ENCODE measurements around the gene CWC27. TPM values are rescaled to one million over a fixed set of nuclear protein-coding genes. Genes with fewer than 3 reads are reported as not detected.
"Not testable (repeated sequence)": the region's sequence is repeated elsewhere in the genome, so short reads cannot be mapped to it uniquely, and the experiment has no call there.

CWC27 gene
- total RNA-seq, 1 experiment from 2014 or later: 12.6 TPM

DNA sequence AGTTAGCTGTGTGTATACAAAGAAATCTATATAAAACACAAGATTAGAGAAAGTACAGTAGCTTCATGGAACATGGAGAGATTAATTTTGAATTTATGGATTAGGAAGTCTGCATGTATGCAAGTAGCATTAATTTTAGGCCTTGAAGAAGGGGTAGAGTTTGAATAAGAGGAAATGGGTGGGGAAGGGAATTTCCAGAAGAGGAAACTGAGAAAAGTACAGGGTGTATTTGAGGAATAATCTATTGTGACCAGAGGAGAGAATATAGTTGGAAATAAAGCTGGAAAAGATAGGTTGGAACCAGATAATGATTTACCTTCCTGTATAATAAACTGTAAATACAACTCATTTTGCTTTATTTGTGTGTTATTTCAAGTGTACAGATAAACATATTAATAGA, 53.6 kb downstream of the CWC27 start:
- Histone ChIP-seq H3K9me2 (replicated peaks; ENCODE audit: low read length) (no peaks in the 10 kb centered on the region), H4K20me1 (ENCODE audit: low read length) (no peaks in the 10 kb centered on the region), H3K27ac (ENCODE audit: low read length) (no peak overlapping the region), H3K36me3 (ENCODE audit: low read depth, low read length) (no peaks in the 10 kb centered on the region; the same call in 1 of the 2 replicates), H3K9me3 (ENCODE audit: low read length) (no peaks in the 10 kb centered on the region), H3K4me2 (ENCODE audit: low read length) (no peak overlapping the region), H3K4me3 (ENCODE audit: low read length) (no peak overlapping the region), H3F3A (ENCODE audit: low read length, unreplicated experiment) (no peaks in the 10 kb centered on the region), H3K27me3 (ENCODE audit: low read length) (no peaks in the 10 kb centered on the region), H3K9ac (ENCODE audit: low read length) (no peak overlapping the region), H3K4me1 (ENCODE audit: insufficient read depth, low read length) (peaks cover 14% of the 10 kb centered on the region; the same call in 1 of the 2 replicates), H2AFZ (ENCODE audit: low read length) (no peak overlapping the region), H3K79me2 (ENCODE audit: low read length) (no peaks in the 10 kb centered on the region)
- intact Hi-C loops (cut with micrococcal nuclease): loop anchor here (10.0 kb wide), 1 partner anchor 52 kb away; no protein-coding TSS in a partner anchor
- no peak for TF ChIP-seq EZH2 (IDR thresholded peaks at IDR 0.05; ENCODE audit: low read length, unreplicated experiment)
- no TSS peak for BruUV-seq (replicated peaks)
- POLR2A ChIA-PET (ENCODE audit: unreplicated experiment): no interaction called here
- ATAC-seq (no peak), DNase-seq (no peak)
- CTCF ChIA-PET: no interaction called here

DNA sequence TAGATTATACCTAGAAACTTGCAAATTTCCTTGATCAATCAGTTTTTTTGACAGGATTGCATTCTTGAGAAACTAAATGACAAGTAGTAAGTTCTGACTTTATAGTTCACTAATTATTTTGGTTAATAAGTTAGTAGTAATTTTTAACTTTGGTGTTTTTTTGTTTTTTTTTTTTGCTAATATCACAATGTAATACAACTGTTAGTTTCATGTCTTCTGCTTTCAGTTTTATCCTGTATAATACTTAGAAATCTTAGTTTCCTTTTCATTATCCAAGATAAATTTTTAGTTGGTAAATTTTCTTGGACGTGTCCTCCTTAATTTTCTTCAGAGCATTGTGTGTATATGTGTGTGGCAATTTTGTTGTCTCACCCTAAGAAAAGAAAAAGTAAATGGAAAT, 57.8 kb downstream of the CWC27 start:
- no peak overlapping the region for H3K9ac ChIP-seq (ENCODE audit: low read length)

DNA sequence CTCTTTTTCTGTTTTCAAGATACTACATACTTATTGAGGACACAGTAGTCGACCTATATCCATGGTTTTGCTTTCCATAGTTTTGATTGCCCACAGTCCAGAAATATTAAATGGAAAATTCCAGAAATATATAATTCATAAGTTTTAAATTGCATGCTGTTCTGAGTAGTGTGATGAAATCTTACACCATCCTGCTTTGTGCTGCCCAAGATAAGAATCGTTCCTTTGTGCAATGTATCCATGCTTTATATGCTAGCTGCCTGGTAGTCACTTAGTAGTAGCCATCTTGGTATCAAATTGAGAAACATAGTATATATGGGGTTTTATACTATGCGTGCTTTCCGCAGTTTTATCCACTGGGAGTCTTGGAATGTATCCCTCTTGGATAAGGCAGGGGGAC, 59.0 kb downstream of the CWC27 start:
- BruUV-seq (replicated peaks): no TSS peak
- POLR2A ChIA-PET (ENCODE audit: unreplicated experiment): no interaction called here

More for the DNA sequence above, 57.8 kb downstream of the CWC27 start:
- Histone ChIP-seq H3F3A (ENCODE audit: low read length, unreplicated experiment) (no peaks in the 10 kb centered on the region), H3K27me3 (ENCODE audit: low read length) (no peaks in the 10 kb centered on the region), H2AFZ (ENCODE audit: low read length) (no peak overlapping the region), H3K9me2 (replicated peaks; ENCODE audit: low read length) (no peaks in the 10 kb centered on the region), H3K4me3 (ENCODE audit: low read length) (no peak overlapping the region), H3K4me2 (ENCODE audit: low read length) (no peak overlapping the region), H3K79me2 (ENCODE audit: low read length) (no peaks in the 10 kb centered on the region), H3K27ac (ENCODE audit: low read length) (no peak overlapping the region), H4K20me1 (ENCODE audit: low read length) (no peaks in the 10 kb centered on the region), H3K9me3 (ENCODE audit: low read length) (no peaks in the 10 kb centered on the region), H3K4me1 (ENCODE audit: insufficient read depth, low read length) (no peaks in the 10 kb centered on the region), H3K36me3 (ENCODE audit: low read depth, low read length) (no peaks in the 10 kb centered on the region)
- intact Hi-C loops (cut with micrococcal nuclease): loop anchor here (10.0 kb wide), 1 partner anchor 48 kb away; no protein-coding TSS in a partner anchor
- TF ChIP-seq EZH2phosphoT487 (IDR thresholded peaks at IDR 0.05; ENCODE audit: borderline replicate concordance, low read length): no peak
- no peak for TF ChIP-seq EZH2 (IDR thresholded peaks at IDR 0.05; ENCODE audit: low read length, unreplicated experiment)
- TF ChIP-seq, protein P1, sequence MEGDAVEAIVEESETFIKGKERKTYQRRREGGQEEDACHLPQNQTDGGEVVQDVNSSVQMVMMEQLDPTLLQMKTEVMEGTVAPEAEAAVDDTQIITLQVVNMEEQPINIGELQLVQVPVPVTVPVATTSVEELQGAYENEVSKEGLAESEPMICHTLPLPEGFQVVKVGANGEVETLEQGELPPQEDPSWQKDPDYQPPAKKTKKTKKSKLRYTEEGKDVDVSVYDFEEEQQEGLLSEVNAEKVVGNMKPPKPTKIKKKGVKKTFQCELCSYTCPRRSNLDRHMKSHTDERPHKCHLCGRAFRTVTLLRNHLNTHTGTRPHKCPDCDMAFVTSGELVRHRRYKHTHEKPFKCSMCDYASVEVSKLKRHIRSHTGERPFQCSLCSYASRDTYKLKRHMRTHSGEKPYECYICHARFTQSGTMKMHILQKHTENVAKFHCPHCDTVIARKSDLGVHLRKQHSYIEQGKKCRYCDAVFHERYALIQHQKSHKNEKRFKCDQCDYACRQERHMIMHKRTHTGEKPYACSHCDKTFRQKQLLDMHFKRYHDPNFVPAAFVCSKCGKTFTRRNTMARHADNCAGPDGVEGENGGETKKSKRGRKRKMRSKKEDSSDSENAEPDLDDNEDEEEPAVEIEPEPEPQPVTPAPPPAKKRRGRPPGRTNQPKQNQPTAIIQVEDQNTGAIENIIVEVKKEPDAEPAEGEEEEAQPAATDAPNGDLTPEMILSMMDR (conservative IDR thresholded peaks at IDR 0.05; ENCODE audit: low read depth, low read length): no peak
- DNase-seq: no peak
- no TSS peak for BruUV-seq (replicated peaks)
- POLR2A ChIA-PET (ENCODE audit: unreplicated experiment): no interaction called here
- CTCF ChIA-PET: no interaction called here
- ATAC-seq: no peak

DNA sequence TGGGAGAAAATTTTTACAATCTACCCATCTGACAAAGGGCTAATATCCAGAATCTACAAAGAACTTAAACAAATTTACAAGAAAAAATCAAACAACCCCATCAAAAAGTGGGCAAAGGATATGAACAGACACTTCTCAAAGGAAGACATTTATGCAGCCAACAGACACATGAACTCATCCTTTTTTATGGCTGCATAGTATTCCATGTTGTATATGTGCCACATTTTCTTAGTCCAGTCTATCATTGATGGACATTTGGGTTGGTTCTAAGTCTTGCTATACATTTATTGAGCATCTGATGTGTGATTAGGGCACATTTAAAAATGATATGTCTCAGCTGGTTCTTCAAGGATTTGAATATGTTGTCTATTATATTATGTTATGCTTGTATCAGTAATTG, 61.9 kb downstream of the CWC27 start:
- H3K79me2 ChIP-seq (ENCODE audit: low read length); BruUV-seq (replicated peaks); H3K27me3 ChIP-seq (ENCODE audit: low read length); ATAC-seq; CTCF ChIA-PET; intact Hi-C loops (cut with micrococcal nuclease); H4K20me1 ChIP-seq (ENCODE audit: low read length); H3K36me3 ChIP-seq (ENCODE audit: low read depth, low read length); H2AFZ ChIP-seq (ENCODE audit: low read length); H3F3A ChIP-seq (ENCODE audit: low read length, unreplicated experiment); H3K27ac ChIP-seq (ENCODE audit: low read length); H3K4me2 ChIP-seq (ENCODE audit: low read length); H3K9me3 ChIP-seq (ENCODE audit: low read length); POLR2A ChIA-PET (ENCODE audit: unreplicated experiment); H3K4me1 ChIP-seq (ENCODE audit: insufficient read depth, low read length); H3K4me3 ChIP-seq (ENCODE audit: low read length); H3K9me2 ChIP-seq (replicated peaks; ENCODE audit: low read length); DNase-seq; H3K9ac ChIP-seq (ENCODE audit: low read length): not testable (repeated sequence)

More for the DNA sequence above, 59.0 kb downstream of the CWC27 start:
- TF ChIP-seq, protein P1 (conservative IDR thresholded peaks at IDR 0.05; ENCODE audit: low read depth, low read length): no peak
- TF ChIP-seq EZH2 (IDR thresholded peaks at IDR 0.05; ENCODE audit: low read length, unreplicated experiment) (no peak), EZH2phosphoT487 (IDR thresholded peaks at IDR 0.05; ENCODE audit: borderline replicate concordance, low read length) (no peak)
- no peaks in the 10 kb centered on the region for H3K9me2 ChIP-seq (replicated peaks; ENCODE audit: low read length)
- intact Hi-C loops (cut with micrococcal nuclease): loop anchor here (10.0 kb wide), 1 partner anchor 47 kb away; no protein-coding TSS in a partner anchor
- no peak overlapping the region for H3K4me2 ChIP-seq (ENCODE audit: low read length)
- H3K4me1 ChIP-seq (ENCODE audit: insufficient read depth, low read length): no peaks in the 10 kb centered on the region
- no peak overlapping the region for H2AFZ ChIP-seq (ENCODE audit: low read length)
- no peak overlapping the region for H3K4me3 ChIP-seq (ENCODE audit: low read length)
- CTCF ChIA-PET: no interaction called here
- no peaks in the 10 kb centered on the region for H3K9me3 ChIP-seq (ENCODE audit: low read length)
- no peak overlapping the region for H3K9ac ChIP-seq (ENCODE audit: low read length)
- H4K20me1 ChIP-seq (ENCODE audit: low read length): no peaks in the 10 kb centered on the region
- no peaks in the 10 kb centered on the region for H3K79me2 ChIP-seq (ENCODE audit: low read length)
- no peak overlapping the region for H3K27ac ChIP-seq (ENCODE audit: low read length)
- ATAC-seq (no peak), DNase-seq (no peak)
- no peaks in the 10 kb centered on the region for H3K27me3 ChIP-seq (ENCODE audit: low read length)
- no peaks in the 10 kb centered on the region for H3F3A ChIP-seq (ENCODE audit: low read length, unreplicated experiment)
- no peaks in the 10 kb centered on the region for H3K36me3 ChIP-seq (ENCODE audit: low read depth, low read length)

Data from PC-3 (cell line).